ENCODE results near the gene OMP. TPM values are rescaled to one million over a fixed set of nuclear protein-coding genes. Genes with fewer than 3 reads are reported as not detected.
A peak's percentile ranks its signal among the peaks of the same experiment; 100 is the strongest.

The OMP gene
- total and polyA plus RNA-seq, 2 of the 13 experiments (the other 11 are each of a cell fraction or from before 2014, with no cell fraction given) = not detected

GRCh38 chr11:77136784-77137420 lies 34.3 kb downstream of the OMP start (continued):
- TF ChIP-seq ZNF501 (CRISPR knock-in tag; IDR thresholded peaks at IDR 0.05) (peak; percentile 53; the same call in 1 of the 2 replicates), PHF21A (CRISPR knock-in tag; IDR thresholded peaks at IDR 0.05) (0 out of 2 replicates have a peak, but pooled peaks have one; percentile 23), HNF1B (CRISPR knock-in tag; IDR thresholded peaks at IDR 0.05) (peak; percentile 66; the same call in 1 of the 2 replicates), JARID2 (CRISPR knock-in tag; IDR thresholded peaks at IDR 0.05; ENCODE audit: insufficient replicate concordance) (no peak)
- TF ChIP-seq, protein P1, sequence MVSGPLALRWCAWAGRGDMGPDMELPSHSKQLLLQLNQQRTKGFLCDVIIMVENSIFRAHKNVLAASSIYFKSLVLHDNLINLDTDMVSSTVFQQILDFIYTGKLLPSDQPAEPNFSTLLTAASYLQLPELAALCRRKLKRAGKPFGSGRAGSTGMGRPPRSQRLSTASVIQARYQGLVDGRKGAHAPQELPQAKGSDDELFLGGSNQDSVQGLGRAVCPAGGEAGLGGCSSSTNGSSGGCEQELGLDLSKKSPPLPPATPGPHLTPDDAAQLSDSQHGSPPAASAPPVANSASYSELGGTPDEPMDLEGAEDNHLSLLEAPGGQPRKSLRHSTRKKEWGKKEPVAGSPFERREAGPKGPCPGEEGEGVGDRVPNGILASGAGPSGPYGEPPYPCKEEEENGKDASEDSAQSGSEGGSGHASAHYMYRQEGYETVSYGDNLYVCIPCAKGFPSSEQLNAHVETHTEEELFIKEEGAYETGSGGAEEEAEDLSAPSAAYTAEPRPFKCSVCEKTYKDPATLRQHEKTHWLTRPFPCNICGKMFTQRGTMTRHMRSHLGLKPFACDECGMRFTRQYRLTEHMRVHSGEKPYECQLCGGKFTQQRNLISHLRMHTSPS (CRISPR knock-in tag; IDR thresholded peaks at IDR 0.05; ENCODE audit: low read depth) = peak; percentile 44; the same call in 1 of the 2 replicates
- TF ChIP-seq, protein P2, sequence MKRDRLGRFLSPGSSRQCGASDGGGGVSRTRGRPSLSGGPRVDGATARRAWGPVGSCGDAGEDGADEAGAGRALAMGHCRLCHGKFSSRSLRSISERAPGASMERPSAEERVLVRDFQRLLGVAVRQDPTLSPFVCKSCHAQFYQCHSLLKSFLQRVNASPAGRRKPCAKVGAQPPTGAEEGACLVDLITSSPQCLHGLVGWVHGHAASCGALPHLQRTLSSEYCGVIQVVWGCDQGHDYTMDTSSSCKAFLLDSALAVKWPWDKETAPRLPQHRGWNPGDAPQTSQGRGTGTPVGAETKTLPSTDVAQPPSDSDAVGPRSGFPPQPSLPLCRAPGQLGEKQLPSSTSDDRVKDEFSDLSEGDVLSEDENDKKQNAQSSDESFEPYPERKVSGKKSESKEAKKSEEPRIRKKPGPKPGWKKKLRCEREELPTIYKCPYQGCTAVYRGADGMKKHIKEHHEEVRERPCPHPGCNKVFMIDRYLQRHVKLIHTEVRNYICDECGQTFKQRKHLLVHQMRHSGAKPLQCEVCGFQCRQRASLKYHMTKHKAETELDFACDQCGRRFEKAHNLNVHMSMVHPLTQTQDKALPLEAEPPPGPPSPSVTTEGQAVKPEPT (CRISPR knock-in tag; IDR thresholded peaks at IDR 0.05; ENCODE audit: low read depth) = peak; percentile 19; the same call in 1 of the 2 replicates

All from HepG2 (cell line).